Astrocyte of the spinal cord (primary cell): ENCODE measurements around the gene SUB1.

Experiments
- DNase-seq: peaks from one replicate; pipeline ENCODE4 v3.0.0; 2011; ENCODE audit warnings: low read depth, low spot score
- H3K4me3 ChIP-seq: 2 replicates; pipeline ENCODE4 v1.5.1; 2011; ENCODE audit warnings: low read depth, mild to moderate bottlenecking, low read length, moderate library complexity
- CTCF ChIP-seq: IDR thresholded peaks from 2 replicates; pipeline ENCODE4 v1.5.1; 2012; ENCODE audit warnings: low read depth, mild to moderate bottlenecking, low read length, inconsistent platforms
- in situ Hi-C: cut with HindIII; loops from 2 replicates; pipeline ENCODE4 v1.10.0; 2017; ENCODE audit warnings: low sequenced_read_pairs

The SUB1 gene

GRCh38 chr5:32615236-32615635 lies 29.9 kb downstream of the SUB1 start:
- DNase-seq, result no peak
- in situ Hi-C loops, result no loop called here
- TF ChIP-seq CTCF, result no peak
- no peak overlapping the region for H3K4me3 ChIP-seq

GRCh38 chr5:32618962-32619361 lies 33.6 kb downstream of the SUB1 start:
- H3K4me3 ChIP-seq, result no peak overlapping the region
- DNase-seq, result no peak
- no peak for TF ChIP-seq CTCF
- in situ Hi-C loops, result no loop called here

GRCh38 chr5:32621256-32621655 lies 35.9 kb downstream of the SUB1 start:
- no peak overlapping the region for H3K4me3 ChIP-seq
- in situ Hi-C loops, result no loop called here
- no peak for TF ChIP-seq CTCF
- no peak for DNase-seq

- no peak for DNase-seq
- no peak overlapping the region for H3K4me3 ChIP-seq
- no peak for TF ChIP-seq CTCF
- in situ Hi-C loops, result no loop called here
Observed at GRCh38 chr5:32625106-32625505, 39.7 kb downstream of the SUB1 start.

- in situ Hi-C loops, result no loop called here
- no peak overlapping the region for H3K4me3 ChIP-seq
- no peak for TF ChIP-seq CTCF
- no peak for DNase-seq
Observed at GRCh38 chr5:32625547-32625946, 40.2 kb downstream of the SUB1 start.

- DNase-seq, result no peak
- in situ Hi-C loops, result no loop called here
- TF ChIP-seq CTCF, result no peak
Observed at GRCh38 chr5:32627219-32627870, 42.0 kb downstream of the SUB1 start.

More at GRCh38 chr5:32627219-32627870, 42.0 kb downstream of the SUB1 start:
- H3K4me3 ChIP-seq, result no peak overlapping the region
